Stimulated activated CD4-positive, alpha-beta T cell treated with anti-CD3 and anti-CD28 coated beads, Interleukin-2, amount 100 ng/mL, for 4 hours (primary cell): ENCODE measurements around the gene ECE1.

ENCODE experiments used
- DNase-seq: peaks from one replicate; pipeline ENCODE4 v3.0.0-alpha.2; 2020; ENCODE audit warnings: low read depth

Gene ECE1

DNA sequence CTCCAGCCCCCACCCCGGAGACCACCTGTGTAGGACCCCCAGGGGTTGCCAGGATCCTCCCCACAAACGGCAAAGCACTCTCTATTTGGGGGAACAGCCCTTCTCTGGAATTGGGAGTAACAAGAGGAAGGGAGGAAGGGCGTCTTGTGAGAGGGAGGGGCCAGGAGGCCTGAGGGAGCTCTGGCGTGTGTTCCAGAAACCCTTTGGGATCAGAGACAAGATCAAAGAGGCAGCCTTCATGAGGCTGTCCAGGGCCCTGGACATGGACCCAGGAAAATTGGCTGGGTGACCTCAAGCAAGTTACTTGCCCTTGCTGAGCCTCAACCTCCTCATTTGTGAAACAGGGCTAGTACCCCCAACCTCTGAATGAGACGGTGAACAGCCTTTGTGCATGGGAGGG lies 18.1 kb upstream of the ECE1 start:
- no peak for DNase-seq

DNA sequence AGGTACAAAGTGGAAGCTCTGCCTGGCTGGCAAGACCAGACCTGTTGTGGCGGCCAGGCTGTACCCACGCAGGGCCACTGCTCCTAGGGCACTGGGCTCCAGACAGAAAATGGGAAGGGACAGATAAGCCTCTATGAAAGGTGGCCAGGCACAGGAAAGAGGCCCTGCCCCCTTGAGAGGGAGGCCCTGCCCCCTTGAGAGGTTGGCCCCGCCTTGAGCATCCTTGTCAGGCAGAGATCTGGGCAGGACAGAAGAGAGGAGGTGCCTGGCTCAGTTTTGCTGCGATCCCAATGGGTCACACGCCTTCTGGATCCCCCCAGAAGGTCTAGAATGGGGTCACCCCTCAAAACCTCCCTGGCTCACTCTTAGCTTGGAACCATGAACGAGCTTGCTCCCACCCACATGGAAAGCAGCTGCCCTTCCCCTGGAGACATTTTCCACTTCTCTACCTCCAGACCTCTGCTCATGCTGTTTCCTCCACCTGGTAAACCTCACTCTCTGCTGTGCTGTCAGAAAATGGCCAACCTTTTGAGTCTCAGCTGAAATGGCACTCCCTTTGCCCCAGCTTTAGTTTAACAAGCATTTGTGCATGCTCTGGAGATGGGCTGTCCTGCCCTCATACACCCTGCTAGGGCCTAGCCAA lies 17.5 kb upstream of the ECE1 start:
- DNase-seq: no peak

- no peak for DNase-seq
These were observed 16.9 kb upstream of the ECE1 start for GRCh38 chr1:21307210-21307609.

GRCh38 chr1:21305900-21306189 lies 15.6 kb upstream of the ECE1 start:
- no peak for DNase-seq

- DNase-seq: no peak
These were observed 15.1 kb upstream of the ECE1 start for GRCh38 chr1:21305155-21305899.

- DNase-seq: no peak
These were observed 14.2 kb upstream of the ECE1 start for GRCh38 chr1:21304488-21304887.

DNA sequence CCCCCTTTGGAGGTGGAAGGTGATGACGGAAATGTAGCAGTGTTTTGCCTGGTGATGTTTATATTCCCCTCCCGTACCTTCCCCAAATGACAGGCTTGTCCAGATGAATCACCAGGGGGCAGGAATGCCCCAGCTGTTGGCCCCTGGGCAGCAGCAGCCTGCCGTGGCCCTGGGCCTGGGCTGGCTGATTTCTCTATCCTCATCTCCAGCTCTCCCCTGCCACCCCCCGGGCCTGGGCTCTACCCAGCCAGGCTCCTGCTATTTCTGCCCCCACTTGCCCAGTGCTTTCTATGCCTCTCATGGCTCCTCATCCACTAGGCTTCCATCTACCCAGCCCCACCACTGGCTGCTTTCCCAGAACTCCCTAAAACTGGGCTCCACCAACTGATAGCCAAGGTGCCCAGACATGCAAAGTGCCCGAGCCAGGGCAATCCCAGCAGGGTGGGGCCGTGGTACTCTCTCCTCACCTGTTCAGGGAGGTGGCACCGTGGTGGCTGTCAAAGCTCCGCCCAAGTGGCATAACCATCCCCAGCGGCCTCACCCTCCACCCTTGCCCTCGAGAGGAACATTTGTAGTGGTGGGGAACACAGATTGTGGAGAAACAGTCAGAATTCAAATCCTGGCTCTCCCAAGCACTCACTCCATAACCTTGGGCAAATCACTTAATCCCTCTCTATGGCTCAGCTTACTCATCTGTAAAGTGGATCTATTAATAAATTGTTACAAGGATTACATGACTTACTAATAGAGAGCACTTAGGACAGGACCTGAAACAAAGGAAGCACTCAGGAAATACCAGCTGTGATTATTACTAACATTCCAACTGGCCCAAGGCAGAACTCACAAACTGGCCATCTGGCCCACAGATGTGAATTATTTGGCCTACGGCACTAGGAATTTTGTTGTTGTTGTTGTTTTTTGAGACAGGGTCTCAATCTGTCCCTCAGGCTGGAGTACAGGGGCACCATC lies 12.8 kb upstream of the ECE1 start:
- no peak for DNase-seq

GRCh38 chr1:21301794-21302440 lies 11.7 kb upstream of the ECE1 start:
- no peak for DNase-seq

DNA sequence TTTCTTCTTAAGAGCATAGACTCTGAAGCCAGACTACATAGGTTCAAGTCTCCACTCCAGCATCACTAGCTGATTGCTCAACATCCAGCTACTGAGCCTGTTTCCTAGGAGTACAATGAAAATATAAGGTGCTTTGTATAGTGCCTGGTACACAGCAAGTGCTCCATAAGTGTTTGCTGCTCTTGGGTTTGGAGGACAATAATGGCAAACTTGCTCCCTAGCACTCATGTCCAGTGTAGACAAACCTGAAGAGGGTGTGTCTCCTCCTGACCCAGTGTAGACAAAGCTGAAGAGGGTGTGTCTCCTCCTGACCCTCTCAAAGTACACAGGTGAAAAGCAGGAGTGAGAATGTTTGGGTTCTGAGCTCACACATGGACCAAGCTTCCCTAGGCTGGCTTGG lies 10.5 kb upstream of the ECE1 start:
- no peak for DNase-seq

GRCh38 chr1:21299780-21300395 lies 9.6 kb upstream of the ECE1 start:
- no peak for DNase-seq

GRCh38 chr1:21298981-21299391 lies 8.7 kb upstream of the ECE1 start:
- DNase-seq: no peak

GRCh38 chr1:21297975-21298374 lies 7.7 kb upstream of the ECE1 start:
- DNase-seq: no peak

DNA sequence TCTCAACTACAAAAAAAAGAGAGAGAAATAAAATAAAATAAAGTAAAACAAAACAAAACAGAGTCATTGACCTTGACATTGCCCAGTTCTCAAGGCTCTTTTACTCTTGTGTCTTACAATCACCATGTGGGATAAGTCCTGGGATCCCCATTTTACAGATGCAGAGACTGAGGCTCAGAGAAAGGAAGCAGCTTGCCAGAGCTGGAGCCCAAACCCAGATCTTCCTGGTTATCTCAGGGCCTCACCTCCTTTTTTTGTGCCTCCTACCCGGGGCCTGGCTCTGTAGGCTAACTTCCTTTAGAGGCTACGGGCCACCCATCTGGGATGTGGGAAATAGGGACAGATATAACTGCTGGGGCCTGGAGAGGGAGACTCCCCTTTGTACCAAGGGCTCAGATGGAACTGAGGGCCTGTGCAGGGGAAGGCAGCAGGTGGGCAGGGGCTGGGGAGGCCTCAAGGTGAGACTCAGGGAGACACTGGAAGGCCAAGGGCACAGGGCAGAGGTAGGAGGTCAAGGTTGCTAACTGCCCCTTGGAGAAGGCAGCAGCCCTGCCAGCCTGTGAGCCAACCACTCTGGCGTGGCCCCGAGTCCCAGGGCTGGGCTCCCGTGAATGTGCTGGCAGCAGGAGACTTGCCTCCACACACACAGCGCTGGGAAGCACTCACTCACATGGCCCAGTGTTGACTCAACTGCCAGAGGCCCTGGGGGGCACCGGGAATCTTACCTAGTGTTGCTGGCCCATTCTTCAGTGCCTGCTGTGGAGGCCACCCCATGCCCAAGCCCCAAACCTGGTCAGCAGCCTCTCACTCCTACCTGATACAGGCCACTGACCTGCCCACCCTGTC lies 6.5 kb upstream of the ECE1 start:
- DNase-seq: no peak

- no peak for DNase-seq
These were observed 5.3 kb upstream of the ECE1 start for GRCh38 chr1:21295545-21295944.

DNA sequence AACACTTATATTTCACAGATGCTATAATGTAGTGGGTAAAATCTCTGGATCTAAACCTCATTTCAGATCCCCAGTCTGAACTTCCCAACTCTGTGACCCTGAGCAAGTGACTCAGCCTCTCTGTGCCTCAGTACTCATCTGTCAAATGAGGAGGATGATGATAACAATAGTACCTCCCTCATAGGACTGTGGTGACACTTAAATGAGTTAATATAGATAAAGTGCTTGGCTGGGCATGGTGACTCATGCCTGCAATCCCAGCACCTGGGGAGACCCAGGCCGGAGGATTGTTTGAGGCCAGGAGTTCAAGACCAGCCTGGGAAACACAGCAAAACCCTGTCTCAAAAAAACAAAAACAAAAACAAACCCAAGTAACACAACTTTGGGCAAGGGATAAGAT lies 4.7 kb upstream of the ECE1 start:
- DNase-seq: peak; percentile 28

GRCh38 chr1:21294266-21294989 lies 4.2 kb upstream of the ECE1 start:
- DNase-seq: peak; percentile 76

- peak; percentile 39 for DNase-seq
These were observed 3.4 kb upstream of the ECE1 start for GRCh38 chr1:21293537-21294265.

GRCh38 chr1:21292984-21293536 lies 2.8 kb upstream of the ECE1 start:
- DNase-seq: peak; percentile 34

GRCh38 chr1:21292503-21292983 lies 2.3 kb upstream of the ECE1 start:
- DNase-seq: no peak
